PC-9 (cell line): ENCODE data around the gene C2orf42. TPM values are rescaled to one million over a fixed set of nuclear protein-coding genes. Genes with fewer than 3 reads are reported as not detected.
A peak's percentile ranks its signal among the peaks of the same experiment; 100 is the strongest.
"Not testable (repeated sequence)": the region's sequence is repeated elsewhere in the genome, so short reads cannot be mapped to it uniquely, and the experiment has no call there.

Source experiments
- BruUV-seq: library from RNA; stranded (reverse); fragments of 400-500 nt; replicated peaks from 2 replicates; lab custom pipeline; 2021; lab: Mats Ljungman, UMichigan
- CTCF ChIA-PET: fragments of 300-600 bp; sonication (Branson Sonifier 250); formaldehyde crosslinking; loops from one replicate; lab custom pipeline; 2022; ENCODE audit warnings: antibody characterized with exemption; lab: Charles Lee
- POLR2A ChIA-PET: fragments of 300-600 bp; sonication (Branson Sonifier 250); formaldehyde crosslinking; loops from one replicate; lab custom pipeline; 2022; ENCODE audit warnings: antibody characterized with exemption; ENCODE audit not compliant: unreplicated experiment; lab: Charles Lee
- DNase-seq, 2 experiments: peaks; one replicate each; pipeline versions ENCODE4 v3.0.0 to v3.0.0-alpha.2; 2015 to 2022; ENCODE audit warnings: mixed read lengths in 1 of 2
- H2AFZ ChIP-seq: fragments of 200-600 bp; sonication (generic); 2 replicates; pipeline ENCODE4 v1.8.1; 2017; ENCODE audit warnings: antibody characterized with exemption
- H3F3A ChIP-seq: fragments of 200-600 bp; sonication (generic); 2 replicates; pipeline ENCODE4 v1.8.1; 2017; ENCODE audit warnings: antibody characterized with exemption, mild to moderate bottlenecking, low read depth; ENCODE audit not compliant: insufficient read depth
- H3K27ac ChIP-seq: fragments of 200-600 bp; sonication (generic); 2 replicates; pipeline ENCODE4 v1.6.1; 2016; ENCODE audit warnings: mixed run types
- H3K27me3 ChIP-seq: fragments of 200-600 bp; sonication (generic); 2 replicates; pipeline ENCODE4 v1.6.1; 2016; ENCODE audit warnings: low read depth, mixed run types; ENCODE audit not compliant: insufficient read depth
- H3K36me3 ChIP-seq: fragments of 200-600 bp; sonication (generic); 2 replicates; pipeline ENCODE4 v1.6.1; 2016; ENCODE audit warnings: low read depth, mixed run types
- H3K4me1 ChIP-seq: fragments of 200-600 bp; sonication (generic); replicated peaks from 2 replicates; pipeline ENCODE4 v1.6.1; 2016; ENCODE audit warnings: mixed run types; ENCODE audit not compliant: insufficient read depth
- H3K4me2 ChIP-seq: fragments of 200-600 bp; sonication (generic); 2 replicates; pipeline ENCODE4 v1.6.1; 2017; ENCODE audit warnings: mixed run types
- H3K4me3 ChIP-seq: fragments of 200-600 bp; sonication (generic); 2 replicates; pipeline ENCODE4 v1.6.1; 2016; ENCODE audit warnings: mixed run types
- H3K79me2 ChIP-seq: fragments of 200-600 bp; sonication (generic); 2 replicates; pipeline ENCODE4 v1.6.1; 2017; ENCODE audit warnings: low read depth, mixed run types
- H3K9me2 ChIP-seq: fragments of 200-600 bp; sonication (generic); 2 replicates; pipeline ENCODE4 v1.8.1; 2017; ENCODE audit warnings: mild to moderate bottlenecking; ENCODE audit not compliant: insufficient read depth
- H3K9me3 ChIP-seq: fragments of 200-600 bp; sonication (generic); 2 replicates; pipeline ENCODE4 v1.8.1; 2016; ENCODE audit warnings: low read depth; ENCODE audit not compliant: insufficient read depth
- H4K20me1 ChIP-seq: fragments of 200-600 bp; sonication (generic); 2 replicates; pipeline ENCODE4 v1.8.1; 2017; ENCODE audit not compliant: insufficient read depth
- CTCF ChIP-seq: fragments of 200-600 bp; sonication (generic); conservative IDR thresholded peaks from 2 replicates; pipeline ENCODE4 v1.6.1; 2017; ENCODE audit warnings: mixed run types, antibody characterized with exemption, mild to moderate bottlenecking, moderate library complexity
- EZH2 ChIP-seq: fragments of 200-600 bp; sonication (generic); IDR thresholded peaks from 2 replicates; pipeline ENCODE4 v1.8.0; 2017; ENCODE audit warnings: antibody characterized with exemption, low read depth
- intact Hi-C: fragments of 100-400 bp; cut with micrococcal nuclease; formaldehyde crosslinking; loops from one replicate; pipeline ENCODE4 v1.10.0; 2022; ENCODE audit not compliant: unreplicated experiment
- total RNA-seq: library from RNA; stranded (reverse); gene quantifications from 2 replicates; pipeline ENCODE4 v1.2.3, GENCODE V29; 2021

The C2orf42 gene
- total RNA-seq, 1 experiment from 2014 or later, result 12.7 TPM

- ChIA-PET POLR2A (interaction anchor here (0.5 to 1.0 kb wide), 12 partner anchors 30 to 610 kb away, joined by 3 to 8 read pairs (median 6); partner anchors contain the start of gene MXD1), CTCF (interaction anchor here (0.7 to 1.0 kb wide), 2 partner anchors 14 to 277 kb away, joined by 3 to 6 read pairs; no protein-coding TSS in a partner anchor)
- Histone ChIP-seq H3K36me3 (no peaks in the 10 kb centered on the region), H3K9me3 (no peaks in the 10 kb centered on the region), H3K4me2 (peak overlapping the region; percentile 94), H3K27ac (peak overlapping the region; percentile 78), H2AFZ (peak overlapping the region; percentile 98), H3K4me1 (peaks cover 16% of the 10 kb centered on the region), H4K20me1 (no peaks in the 10 kb centered on the region), H3F3A (peaks cover 20% of the 10 kb centered on the region; the same call in 1 of the 2 replicates), H3K79me2 (peaks cover 10% of the 10 kb centered on the region; the same call in 1 of the 2 replicates), H3K9me2 (no peaks in the 10 kb centered on the region), H3K4me3 (peak overlapping the region; percentile 85), H3K27me3 (no peaks in the 10 kb centered on the region)
- BruUV-seq, result TSS peak; percentile 97
- TF ChIP-seq EZH2 (no peak), CTCF (no peak)
- intact Hi-C loops, result loop anchor here (5.0 kb wide), 1 partner anchor 104 kb away; the partner anchor contains the start of gene PCBP1
- DNase-seq, result no peak
Observed at GRCh38 chr2:70191244-70191735, 471 bp upstream of the C2orf42 start.

- no peak for DNase-seq
- no peak overlapping the region for H3K27ac ChIP-seq
- no peaks in the 10 kb centered on the region for H4K20me1 ChIP-seq
- H2AFZ ChIP-seq, result no peak overlapping the region
- H3F3A ChIP-seq, result peaks cover 20% of the 10 kb centered on the region; the same call in 1 of the 2 replicates
- no peaks in the 10 kb centered on the region for H3K9me2 ChIP-seq
- CTCF ChIA-PET, result interaction anchor here (0.5 kb wide), 1 partner anchor 138 kb away, joined by 3 read pairs; no protein-coding TSS in a partner anchor
- intact Hi-C loops, result no loop called here
- no peak overlapping the region for H3K4me2 ChIP-seq
- TF ChIP-seq CTCF, result no peak
- peaks cover 10% of the 10 kb centered on the region; the same call in 1 of the 2 replicates for H3K79me2 ChIP-seq
- POLR2A ChIA-PET, result no interaction called here
- H3K36me3 ChIP-seq, result no peaks in the 10 kb centered on the region
- no peaks in the 10 kb centered on the region for H3K27me3 ChIP-seq
- no peaks in the 10 kb centered on the region for H3K9me3 ChIP-seq
- H3K4me3 ChIP-seq, result no peak overlapping the region
- peaks cover 16% of the 10 kb centered on the region for H3K4me1 ChIP-seq
- no TSS peak for BruUV-seq
Observed at GRCh38 chr2:70188460-70188859, 2.4 kb downstream of the C2orf42 start.

- H3K4me2 ChIP-seq, H4K20me1 ChIP-seq, CTCF ChIA-PET, H2AFZ ChIP-seq, H3K79me2 ChIP-seq, H3K36me3 ChIP-seq, H3K27ac ChIP-seq, H3K4me3 ChIP-seq, intact Hi-C loops, H3K27me3 ChIP-seq, H3K9me3 ChIP-seq, DNase-seq, POLR2A ChIA-PET, BruUV-seq, H3K9me2 ChIP-seq: not testable (repeated sequence)
- Histone ChIP-seq H3F3A (peaks cover 20% of the 10 kb centered on the region; the same call in 1 of the 2 replicates), H3K4me1 (peaks cover 13% of the 10 kb centered on the region)
Observed at GRCh38 chr2:70187170-70187569, 3.6 kb downstream of the C2orf42 start.
